Mesenchymal stem cell (in vitro differentiated cells and primary cell): Measurements from ENCODE around the gene DPYSL4.

ENCODE experiments used
- DNase-seq: peaks from one replicate; pipeline ENCODE4 v3.0.0-alpha.2; 2013
- H2AFZ ChIP-seq: one replicate; pipeline ENCODE4 v1.6.1; 2013; ENCODE audit warnings: low read depth, mild to moderate bottlenecking, control low read depth, inconsistent platforms, low read length, moderate library complexity
- H2AK5ac ChIP-seq: 2 replicates; pipeline ENCODE4 v1.6.1; 2013; ENCODE audit warnings: low read length, moderate library complexity, mild to moderate bottlenecking, inconsistent platforms; ENCODE audit not compliant: severe bottlenecking
- H2BK120ac ChIP-seq: one replicate; pipeline ENCODE4 v1.6.1; 2013; ENCODE audit warnings: low read depth, mild to moderate bottlenecking, inconsistent platforms, low read length, moderate library complexity
- H2BK12ac ChIP-seq, 2 experiments: one replicate each; pipeline ENCODE4 v1.6.1; 2013; ENCODE audit warnings: inconsistent platforms in 2 of 2, low read length in 2 of 2, mild to moderate bottlenecking in 2 of 2, moderate library complexity in 2 of 2, control low read depth in 1 of 2
- H2BK15ac ChIP-seq: one replicate; pipeline ENCODE4 v1.6.1; 2013; ENCODE audit warnings: mild to moderate bottlenecking, low read depth, inconsistent platforms; ENCODE audit not compliant: poor library complexity, severe bottlenecking
- H2BK5ac ChIP-seq: 2 replicates; pipeline ENCODE4 v1.6.1; 2013; ENCODE audit warnings: low read depth, mild to moderate bottlenecking, low read length, control low read depth, inconsistent platforms; ENCODE audit not compliant: poor library complexity, severe bottlenecking
- H3K14ac ChIP-seq, 2 experiments: one replicate each; pipeline ENCODE4 v1.6.1; 2013; ENCODE audit warnings: inconsistent platforms in 2 of 2, low read length in 2 of 2, control low read depth in 1 of 2, mild to moderate bottlenecking in 1 of 2, moderate library complexity in 1 of 2
- H3K18ac ChIP-seq, 2 experiments: one replicate each; pipeline ENCODE4 v1.6.1; 2013; ENCODE audit warnings: inconsistent platforms in 2 of 2, low read length in 2 of 2, control low read depth in 1 of 2, low read depth in 1 of 2, mild to moderate bottlenecking in 1 of 2
- H3K23ac ChIP-seq, 2 experiments: one replicate each; pipeline ENCODE4 v1.6.1; 2013; ENCODE audit warnings: inconsistent platforms in 2 of 2, low read length in 2 of 2, mild to moderate bottlenecking in 2 of 2, moderate library complexity in 2 of 2, control low read depth in 1 of 2
- H3K27ac ChIP-seq: 2 replicates; pipeline ENCODE4 v1.5.1; 2013; ENCODE audit warnings: mild to moderate bottlenecking, moderate library complexity, low read length, control low read depth, inconsistent platforms; ENCODE audit not compliant: poor library complexity, severe bottlenecking
- H3K27me3 ChIP-seq, 2 experiments: 2 replicates each; pipeline versions ENCODE4 v1.6.1 to v1.7.0; 2013; ENCODE audit warnings: low read length in 2 of 2, mild to moderate bottlenecking in 2 of 2, moderate library complexity in 2 of 2, control low read depth in 1 of 2, inconsistent platforms in 1 of 2; ENCODE audit not compliant: control insufficient read depth in 1 of 2, insufficient read depth in 1 of 2
- H3K36me3 ChIP-seq, 2 experiments: 2 replicates each; pipeline versions ENCODE4 v1.6.1 to v1.7.0; 2013; ENCODE audit warnings: low read length in 2 of 2, control low read depth in 1 of 2, inconsistent platforms in 1 of 2, low read depth in 1 of 2, mild to moderate bottlenecking in 1 of 2; ENCODE audit not compliant: insufficient read depth in 2 of 2, control insufficient read depth in 1 of 2
- H3K4ac ChIP-seq, 2 experiments: one replicate each; pipeline ENCODE4 v1.6.1; 2013; ENCODE audit warnings: inconsistent platforms in 2 of 2, low read length in 2 of 2, mild to moderate bottlenecking in 2 of 2, moderate library complexity in 2 of 2, control low read depth in 1 of 2, low read depth in 1 of 2
- H3K4me1 ChIP-seq: 2 replicates; pipeline ENCODE4 v1.6.1; 2013; ENCODE audit warnings: low read depth, low read length, control low read depth; ENCODE audit not compliant: control insufficient read depth, insufficient read depth
- H3K4me2 ChIP-seq: 2 replicates; pipeline ENCODE4 v1.6.1; 2013; ENCODE audit warnings: low read length, mild to moderate bottlenecking, inconsistent platforms; ENCODE audit not compliant: poor library complexity, severe bottlenecking
- H3K4me3 ChIP-seq, 2 experiments: 2 replicates each; pipeline versions ENCODE4 v1.5.1 to v1.7.0; 2013; ENCODE audit warnings: low read length in 2 of 2, mild to moderate bottlenecking in 2 of 2, control low read depth in 1 of 2, low read depth in 1 of 2; ENCODE audit not compliant: insufficient read depth in 1 of 2
- H3K79me1 ChIP-seq: replicated peaks from 2 replicates; pipeline ENCODE4 v1.6.1; 2013; ENCODE audit warnings: mild to moderate bottlenecking, control low read depth, low read length, inconsistent platforms; ENCODE audit not compliant: poor library complexity, severe bottlenecking
- H3K9ac ChIP-seq: 2 replicates; pipeline ENCODE4 v1.7.0; 2013; ENCODE audit warnings: mild to moderate bottlenecking, low read length, moderate library complexity
- H3K9me3 ChIP-seq: 2 replicates; pipeline ENCODE4 v1.7.0; 2013; ENCODE audit warnings: mild to moderate bottlenecking, low read length; ENCODE audit not compliant: control insufficient read depth
- H4K8ac ChIP-seq: one replicate; pipeline ENCODE4 v1.6.1; 2013; ENCODE audit warnings: inconsistent platforms, mild to moderate bottlenecking, low read length, moderate library complexity
- H4K91ac ChIP-seq: one replicate; pipeline ENCODE4 v1.6.1; 2013; ENCODE audit warnings: mild to moderate bottlenecking, low read length, inconsistent platforms
- WGBS: methylation state at CpG from one replicate; pipeline ENCODE4 v1.1.7; 2013; ENCODE audit warnings: mixed read lengths; 5-methylcytosine and 5-hydroxymethylcytosine counted together

The DPYSL4 gene

DNA sequence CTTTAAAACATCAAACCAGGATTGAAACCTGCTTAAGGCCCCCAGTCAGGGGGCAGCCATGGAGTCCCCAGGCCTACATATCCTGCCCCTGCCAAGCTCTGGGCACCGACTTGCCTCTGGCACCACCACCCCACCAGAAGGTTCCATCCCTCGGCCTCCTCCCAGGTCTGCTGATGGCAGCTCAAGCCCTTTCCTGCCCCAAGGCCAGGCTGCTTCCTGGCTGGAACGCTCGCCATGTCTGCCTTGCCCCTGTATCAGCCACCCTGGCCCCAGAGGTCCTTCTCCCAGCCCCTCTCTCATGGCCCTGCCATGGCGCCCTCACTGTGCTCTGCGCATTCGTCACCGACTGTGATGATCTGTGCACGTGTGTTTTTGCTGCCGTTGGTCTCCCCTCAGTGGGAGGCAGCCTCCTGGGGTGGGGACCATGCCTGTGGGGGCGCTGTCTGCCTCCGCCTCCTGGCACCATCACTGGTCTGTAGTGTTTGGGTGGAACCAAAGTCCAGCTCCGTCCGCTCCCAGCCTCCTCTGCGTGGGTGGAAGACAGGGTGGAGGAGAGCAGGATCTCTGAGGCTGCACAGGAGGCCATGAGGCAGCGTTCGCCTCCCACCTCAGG is 3.2 kb downstream of the DPYSL4 start:
- Histone ChIP-seq H3K23ac (no peak overlapping the region), H3K36me3 (peaks cover 0 to 12% of the 10 kb centered on the region in 2 experiments), H3K4ac (no peak overlapping the region), H3K27me3 (peaks cover 37 to 41% of the 10 kb centered on the region in 2 experiments), H3K27ac (no peak overlapping the region), H3K9me3 (no peaks in the 10 kb centered on the region), H3K14ac (no peak overlapping the region), H4K91ac (no peak overlapping the region), H3K4me3 (no peak overlapping the region), H3K9ac (no peak overlapping the region), H2AK5ac (no peak overlapping the region), H3K4me2 (no peak overlapping the region), H3K4me1 (peaks cover 27% of the 10 kb centered on the region), H2BK15ac (no peak overlapping the region), H4K8ac (no peak overlapping the region), H2AFZ (no peak overlapping the region), H3K79me1 (no peaks in the 10 kb centered on the region), H2BK5ac (no peak overlapping the region), H2BK120ac (no peak overlapping the region), H2BK12ac (no peak overlapping the region), H3K18ac (no peak overlapping the region)
- WGBS: 91% methylated on average over 17 of the region's 17 CpGs
- no peak for DNase-seq

DNA sequence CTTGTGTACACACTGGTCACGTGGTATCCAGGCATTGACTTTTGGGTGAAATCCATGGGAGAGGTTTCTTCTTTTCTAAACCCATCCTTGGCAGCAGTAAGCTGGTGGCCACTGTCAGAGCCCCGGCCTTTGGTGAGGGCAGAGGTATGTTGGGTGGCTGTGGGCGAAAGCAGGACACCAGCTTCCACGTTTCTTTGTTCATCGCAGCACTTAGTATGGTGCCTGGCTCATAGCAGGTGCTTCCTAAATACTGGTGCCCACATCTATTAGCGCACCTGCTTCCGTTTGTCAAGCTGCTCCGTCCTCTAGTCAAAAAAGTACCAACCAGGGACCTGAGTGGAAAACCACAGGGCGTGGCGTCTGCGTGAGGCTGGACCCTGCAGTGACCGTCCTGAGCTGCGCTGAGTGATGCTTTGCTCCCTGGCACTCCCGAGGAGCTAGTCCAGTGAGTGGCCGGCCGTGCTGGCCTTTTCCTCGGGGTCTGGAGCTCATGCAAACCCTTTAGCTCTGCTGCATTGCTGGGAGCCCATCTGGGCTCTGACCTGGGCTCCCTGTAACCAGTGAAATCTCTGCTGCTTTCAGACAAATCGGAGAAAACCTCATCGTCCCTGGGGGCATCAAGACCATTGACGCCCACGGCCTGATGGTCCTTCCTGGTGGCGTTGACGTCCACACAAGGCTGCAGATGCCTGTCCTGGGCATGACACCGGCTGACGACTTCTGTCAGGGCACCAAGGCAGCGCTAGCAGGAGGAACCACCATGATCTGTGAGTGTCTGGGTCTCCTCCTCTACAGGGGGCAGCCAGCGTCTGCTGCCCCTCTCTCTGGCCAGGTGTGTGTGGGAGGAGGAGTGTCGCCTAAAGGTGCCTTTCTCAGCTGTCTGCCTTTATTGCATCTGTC is 5.6 kb downstream of the DPYSL4 start:
- no peak for DNase-seq
- Histone ChIP-seq H2BK15ac (no peak overlapping the region), H3K18ac (no peak overlapping the region), H3K36me3 (peaks cover 0 to 12% of the 10 kb centered on the region in 2 experiments), H3K4me3 (no peak overlapping the region), H3K4me1 (peaks cover 12% of the 10 kb centered on the region), H3K9me3 (no peaks in the 10 kb centered on the region), H3K4ac (no peak overlapping the region), H2BK12ac (no peak overlapping the region), H2AK5ac (no peak overlapping the region), H2BK120ac (no peak overlapping the region), H4K8ac (no peak overlapping the region), H3K27ac (no peak overlapping the region), H2BK5ac (no peak overlapping the region), H4K91ac (no peak overlapping the region), H2AFZ (no peak overlapping the region), H3K27me3 (peaks cover 27% of the 10 kb centered on the region in 2 experiments), H3K79me1 (no peaks in the 10 kb centered on the region), H3K4me2 (no peak overlapping the region), H3K14ac (no peak overlapping the region), H3K23ac (no peak overlapping the region), H3K9ac (no peak overlapping the region)
- WGBS: 92% methylated on average over 28 of the region's 28 CpGs

DNA sequence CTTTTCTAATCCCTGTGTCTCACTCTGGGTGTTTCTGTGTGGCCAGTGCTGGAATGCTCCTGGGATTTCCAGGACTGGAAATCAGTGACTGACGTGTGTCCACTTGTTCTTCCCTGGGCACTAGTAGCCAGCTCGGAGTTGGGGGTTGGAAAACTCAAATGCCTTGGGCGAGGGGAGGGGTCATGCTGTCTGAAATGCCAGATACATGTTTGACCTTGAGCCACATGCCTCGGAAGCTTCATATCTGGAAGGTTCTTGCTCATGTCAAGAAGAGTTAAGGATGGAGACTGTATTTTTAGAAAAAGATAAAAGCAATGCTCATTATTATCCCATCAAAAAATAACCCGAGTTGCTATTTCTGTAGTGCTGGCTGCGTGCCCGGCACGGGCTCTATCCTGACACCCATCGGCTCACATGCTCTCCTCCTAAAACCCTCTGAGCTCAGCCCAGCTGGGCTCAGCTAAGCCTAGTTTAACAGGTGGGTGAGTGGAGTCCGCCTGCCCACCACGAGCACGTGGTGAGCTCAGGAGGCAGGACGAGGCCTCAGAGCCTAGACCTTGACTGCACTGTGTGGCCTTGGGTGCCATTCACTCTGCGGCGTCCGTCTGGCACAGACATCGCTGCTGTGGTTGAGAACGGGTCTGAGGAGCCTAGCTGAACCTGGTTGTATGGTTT is 6.4 kb downstream of the DPYSL4 start:
- peaks cover 0 to 12% of the 10 kb centered on the region in 2 experiments for H3K36me3 ChIP-seq
- no peak overlapping the region for H2BK12ac ChIP-seq
- peaks cover 4% of the 10 kb centered on the region for H3K4me1 ChIP-seq
- H2AFZ ChIP-seq: no peak overlapping the region
- H3K9me3 ChIP-seq: no peaks in the 10 kb centered on the region
- no peaks in the 10 kb centered on the region for H3K79me1 ChIP-seq
- no peak overlapping the region for H4K91ac ChIP-seq
- H3K14ac ChIP-seq: no peak overlapping the region
- no peak overlapping the region for H2BK15ac ChIP-seq
- no peak overlapping the region for H3K27ac ChIP-seq
- no peak overlapping the region for H3K4me3 ChIP-seq
- WGBS: 86% methylated on average over 18 of the region's 18 CpGs
- no peak overlapping the region for H3K9ac ChIP-seq
- H2BK120ac ChIP-seq: no peak overlapping the region
- H3K27me3 ChIP-seq: peaks cover 19 to 23% of the 10 kb centered on the region in 2 experiments
- no peak overlapping the region for H2BK5ac ChIP-seq
- no peak overlapping the region for H3K4ac ChIP-seq
- no peak overlapping the region for H3K18ac ChIP-seq
- no peak overlapping the region for H3K23ac ChIP-seq
- H2AK5ac ChIP-seq: no peak overlapping the region
- H4K8ac ChIP-seq: no peak overlapping the region
- DNase-seq: no peak
- no peak overlapping the region for H3K4me2 ChIP-seq
